Loucy (cell line): ENCODE results near the gene NXNL2.

ENCODE experiments used
- H2AFZ ChIP-seq: fragments of 200-600 bp; sonication (generic); 2 replicates; pipeline ENCODE4 v1.6.0; 2016; ENCODE audit warnings: antibody characterized with exemption, mild to moderate bottlenecking, low read length, moderate library complexity
- H3F3A ChIP-seq: fragments of 200-600 bp; 2 replicates; pipeline ENCODE4 v1.6.0; 2016; ENCODE audit warnings: antibody characterized with exemption, low read depth, mild to moderate bottlenecking
- H3K27me3 ChIP-seq: fragments of 200-600 bp; sonication (generic); 2 replicates; pipeline ENCODE4 v1.6.1; 2014; ENCODE audit warnings: low read length, mild to moderate bottlenecking; ENCODE audit not compliant: insufficient read depth, poor library complexity, severe bottlenecking
- H3K36me3 ChIP-seq: fragments of 200-600 bp; sonication (generic); 2 replicates; pipeline ENCODE4 v1.6.1; 2016; ENCODE audit warnings: low read length; ENCODE audit not compliant: insufficient read depth
- H3K4me1 ChIP-seq: fragments of 200-600 bp; sonication (generic); 2 replicates; pipeline ENCODE4 v1.5.1; 2014; ENCODE audit warnings: low read length, mild to moderate bottlenecking; ENCODE audit not compliant: insufficient read depth, poor library complexity, severe bottlenecking
- H3K4me2 ChIP-seq: fragments of 200-600 bp; sonication (generic); 2 replicates; pipeline ENCODE4 v1.6.0; 2014; ENCODE audit warnings: antibody characterized with exemption, low read length, low read depth, mild to moderate bottlenecking; ENCODE audit not compliant: poor library complexity, severe bottlenecking
- H3K4me3 ChIP-seq: fragments of 200-600 bp; sonication (generic); 2 replicates; pipeline ENCODE4 v1.5.1; 2014; ENCODE audit warnings: low read length, mild to moderate bottlenecking, mixed read lengths; ENCODE audit not compliant: poor library complexity, severe bottlenecking
- H3K79me2 ChIP-seq: fragments of 200-600 bp; sonication (generic); 2 replicates; pipeline ENCODE4 v1.6.1; 2014; ENCODE audit warnings: low read length; ENCODE audit not compliant: insufficient read depth
- H3K9ac ChIP-seq: fragments of 200-600 bp; sonication (generic); 2 replicates; pipeline ENCODE4 v1.6.0; 2014; ENCODE audit warnings: mild to moderate bottlenecking, low read depth, low read length, moderate library complexity; ENCODE audit not compliant: poor library complexity, severe bottlenecking
- H3K9me2 ChIP-seq: fragments of 200-600 bp; sonication (generic); replicated peaks from 2 replicates; pipeline ENCODE4 v1.6.1; 2016; ENCODE audit warnings: low read depth, low read length, mixed read lengths
- H3K9me3 ChIP-seq: fragments of 200-600 bp; sonication (generic); 2 replicates; pipeline ENCODE4 v1.6.1; 2014; ENCODE audit warnings: mild to moderate bottlenecking, antibody characterized with exemption, low read length, low read depth; ENCODE audit not compliant: insufficient read depth
- H4K20me1 ChIP-seq: fragments of 200-600 bp; sonication (generic); 2 replicates; pipeline ENCODE4 v1.6.0; 2014; ENCODE audit warnings: antibody characterized with exemption, low read length, mild to moderate bottlenecking; ENCODE audit not compliant: insufficient read depth, poor library complexity, severe bottlenecking
- EZH2phosphoT487 ChIP-seq: fragments of 200-600 bp; IDR thresholded peaks from 2 replicates; pipeline ENCODE4 v1.6.1; 2018; ENCODE audit warnings: antibody characterized with exemption, mild to moderate bottlenecking, moderate library complexity, borderline replicate concordance
- TF ChIP-seq, protein P1 (sequence below): fragments of 200-600 bp; sonication (generic); conservative IDR thresholded peaks from 2 replicates; pipeline ENCODE4 v1.5.1; 2014; ENCODE audit warnings: mild to moderate bottlenecking, antibody characterized with exemption, low read length

NXNL2 gene

DNA sequence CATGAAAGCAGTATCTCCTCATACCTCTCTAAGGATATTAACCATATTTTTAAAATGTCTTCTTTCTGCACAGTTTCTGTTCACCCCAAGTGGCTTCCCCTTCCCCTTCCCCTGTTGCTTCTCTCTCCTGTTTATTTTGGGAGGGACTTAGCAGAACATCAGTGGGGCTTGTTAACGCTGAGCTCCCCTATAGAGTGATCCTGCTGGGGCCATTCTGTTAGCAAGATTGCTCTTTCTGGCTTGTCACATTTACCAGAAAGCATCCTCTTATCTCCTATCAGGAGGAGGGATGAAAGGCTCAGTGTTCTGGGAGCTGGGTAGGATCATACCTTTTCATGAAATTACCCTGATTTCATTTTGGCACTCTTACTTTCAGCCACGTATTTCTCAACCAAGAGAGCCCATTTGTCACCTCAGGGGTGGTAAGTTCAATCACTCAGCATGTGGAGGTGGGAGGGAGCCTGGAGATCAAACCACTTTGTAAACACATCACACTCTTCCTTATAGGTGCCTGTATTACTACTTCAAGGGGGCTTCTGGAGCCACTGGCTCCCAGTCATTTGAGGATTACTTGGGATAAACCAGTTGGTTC lies 16.7 kb downstream of the NXNL2 start:
- no peak overlapping the region for H3K9ac ChIP-seq
- H2AFZ ChIP-seq, result no peak overlapping the region
- H3K9me2 ChIP-seq, result no peaks in the 10 kb centered on the region
- H3K79me2 ChIP-seq, result no peaks in the 10 kb centered on the region
- H4K20me1 ChIP-seq, result no peaks in the 10 kb centered on the region
- no peaks in the 10 kb centered on the region for H3K36me3 ChIP-seq
- no peak overlapping the region for H3K4me3 ChIP-seq
- no peaks in the 10 kb centered on the region for H3K27me3 ChIP-seq
- H3K4me2 ChIP-seq, result no peak overlapping the region
- no peaks in the 10 kb centered on the region for H3F3A ChIP-seq
- TF ChIP-seq, protein P1, sequence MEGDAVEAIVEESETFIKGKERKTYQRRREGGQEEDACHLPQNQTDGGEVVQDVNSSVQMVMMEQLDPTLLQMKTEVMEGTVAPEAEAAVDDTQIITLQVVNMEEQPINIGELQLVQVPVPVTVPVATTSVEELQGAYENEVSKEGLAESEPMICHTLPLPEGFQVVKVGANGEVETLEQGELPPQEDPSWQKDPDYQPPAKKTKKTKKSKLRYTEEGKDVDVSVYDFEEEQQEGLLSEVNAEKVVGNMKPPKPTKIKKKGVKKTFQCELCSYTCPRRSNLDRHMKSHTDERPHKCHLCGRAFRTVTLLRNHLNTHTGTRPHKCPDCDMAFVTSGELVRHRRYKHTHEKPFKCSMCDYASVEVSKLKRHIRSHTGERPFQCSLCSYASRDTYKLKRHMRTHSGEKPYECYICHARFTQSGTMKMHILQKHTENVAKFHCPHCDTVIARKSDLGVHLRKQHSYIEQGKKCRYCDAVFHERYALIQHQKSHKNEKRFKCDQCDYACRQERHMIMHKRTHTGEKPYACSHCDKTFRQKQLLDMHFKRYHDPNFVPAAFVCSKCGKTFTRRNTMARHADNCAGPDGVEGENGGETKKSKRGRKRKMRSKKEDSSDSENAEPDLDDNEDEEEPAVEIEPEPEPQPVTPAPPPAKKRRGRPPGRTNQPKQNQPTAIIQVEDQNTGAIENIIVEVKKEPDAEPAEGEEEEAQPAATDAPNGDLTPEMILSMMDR, result no peak
- no peak for TF ChIP-seq EZH2phosphoT487
- H3K9me3 ChIP-seq, result no peaks in the 10 kb centered on the region
- H3K4me1 ChIP-seq, result peaks cover 21% of the 10 kb centered on the region

DNA sequence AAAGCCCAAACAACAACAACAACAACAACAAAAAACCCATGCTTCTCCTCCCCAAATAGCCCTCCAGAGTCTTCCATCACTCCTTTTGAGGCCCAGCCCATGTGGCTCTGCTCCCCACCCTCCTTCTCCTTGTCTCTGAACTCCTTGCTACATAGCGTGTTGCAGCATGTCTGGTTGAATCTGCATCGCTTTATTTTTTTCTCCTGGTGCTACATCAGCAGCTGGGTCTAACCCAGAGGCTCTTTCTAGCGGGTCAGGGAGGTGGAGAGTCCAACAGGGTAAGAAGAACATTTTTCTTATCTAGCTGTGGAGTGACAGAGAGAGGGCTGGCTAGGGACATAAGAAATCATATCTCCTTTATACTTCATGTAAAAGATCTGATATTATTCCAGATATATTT lies 18.4 kb downstream of the NXNL2 start:
- H3K4me3 ChIP-seq, result no peak overlapping the region
- TF ChIP-seq, protein P1, result no peak
- TF ChIP-seq EZH2phosphoT487, result no peak
- H3K27me3 ChIP-seq, result no peaks in the 10 kb centered on the region
- no peaks in the 10 kb centered on the region for H3K36me3 ChIP-seq
- no peaks in the 10 kb centered on the region for H3F3A ChIP-seq
- no peaks in the 10 kb centered on the region for H3K9me2 ChIP-seq
- H4K20me1 ChIP-seq, result no peaks in the 10 kb centered on the region
- no peaks in the 10 kb centered on the region for H3K79me2 ChIP-seq
- no peak overlapping the region for H2AFZ ChIP-seq
- no peak overlapping the region for H3K4me2 ChIP-seq
- H3K9me3 ChIP-seq, result no peaks in the 10 kb centered on the region
- H3K4me1 ChIP-seq, result peaks cover 21% of the 10 kb centered on the region
- H3K9ac ChIP-seq, result no peak overlapping the region

DNA sequence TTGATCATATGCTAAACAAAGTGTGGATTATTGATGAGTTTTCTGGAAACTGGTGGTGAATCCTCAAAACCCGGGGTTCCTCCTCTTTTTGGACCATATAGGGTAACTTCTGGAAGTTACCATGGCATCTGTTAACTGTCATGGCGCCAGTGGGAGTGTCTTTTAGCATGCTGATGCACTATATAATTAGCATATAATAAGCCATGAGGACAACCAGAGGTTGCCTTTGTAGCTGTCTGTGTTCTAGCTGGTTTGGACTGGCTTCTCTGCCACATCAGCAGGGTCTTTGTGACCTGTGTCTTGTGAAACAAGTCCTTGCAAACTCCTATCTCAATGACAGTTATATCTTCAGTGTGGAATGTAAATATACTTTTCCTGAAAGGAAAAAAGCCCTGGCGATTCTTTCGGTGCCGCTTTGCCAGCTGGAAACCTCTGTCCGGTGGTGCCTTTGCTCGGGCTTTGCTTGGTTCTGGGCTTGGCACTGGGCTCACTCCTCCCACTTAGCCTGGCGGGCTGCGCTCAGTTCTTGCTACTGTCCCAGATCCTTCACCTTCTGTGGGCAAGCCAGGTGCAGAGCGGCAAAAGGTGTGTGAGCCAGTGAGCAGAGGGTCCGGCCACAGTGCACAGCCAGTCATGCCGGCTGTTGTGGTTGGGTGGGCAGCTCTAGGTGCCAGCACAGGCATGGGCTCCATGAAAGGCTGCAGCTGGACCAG lies 20.4 kb downstream of the NXNL2 start:
- Histone ChIP-seq H3K9me3 (no peaks in the 10 kb centered on the region), H3K4me2 (no peak overlapping the region), H3F3A (no peaks in the 10 kb centered on the region), H3K4me3 (no peak overlapping the region), H3K9ac (no peak overlapping the region), H3K9me2 (no peaks in the 10 kb centered on the region), H4K20me1 (no peaks in the 10 kb centered on the region), H3K79me2 (no peaks in the 10 kb centered on the region), H3K36me3 (no peaks in the 10 kb centered on the region), H3K4me1 (peaks cover 21% of the 10 kb centered on the region), H3K27me3 (no peaks in the 10 kb centered on the region), H2AFZ (no peak overlapping the region)
- TF ChIP-seq, protein P1, result no peak
- no peak for TF ChIP-seq EZH2phosphoT487
